GM23338 (cell line): ENCODE data around the gene ACADS. TPM values are rescaled to one million over a fixed set of nuclear protein-coding genes. Genes with fewer than 3 reads are reported as not detected.

Source experiments
- ATAC-seq: fragments of 200-7000 bp; cut with Tn5 transposase; 3 replicates; pipeline ENCODE4 v1.9.1; 2020
- DNase-seq: peaks from one replicate; pipeline ENCODE4 v3.0.0-alpha.2; 2015; ENCODE audit warnings: low spot score
- H2AFZ ChIP-seq: fragments of 200-600 bp; sonication (generic); 2 replicates; pipeline ENCODE4 v1.8.0; 2016; ENCODE audit warnings: antibody characterized with exemption, mild to moderate bottlenecking, moderate library complexity
- H3F3A ChIP-seq: fragments of 200-600 bp; sonication (generic); replicated peaks from 2 replicates; pipeline ENCODE4 v1.8.0; 2017; ENCODE audit warnings: antibody characterized with exemption, mixed run types, low read depth
- H3K27ac ChIP-seq: fragments of 200-600 bp; sonication (generic); 2 replicates; pipeline ENCODE4 v1.6.1; 2016; ENCODE audit warnings: low read depth
- H3K27me3 ChIP-seq: fragments of 200-600 bp; sonication (generic); 2 replicates; pipeline ENCODE4 v1.8.0; 2016; ENCODE audit warnings: mild to moderate bottlenecking, mixed run types, moderate library complexity; ENCODE audit not compliant: insufficient read depth
- H3K36me3 ChIP-seq: fragments of 200-600 bp; sonication (generic); 2 replicates; pipeline ENCODE4 v1.8.0; 2016; ENCODE audit warnings: mild to moderate bottlenecking; ENCODE audit not compliant: insufficient read depth
- H3K4me1 ChIP-seq: fragments of 200-600 bp; sonication (generic); 2 replicates; pipeline ENCODE4 v1.8.0; 2016; ENCODE audit warnings: mild to moderate bottlenecking, moderate library complexity; ENCODE audit not compliant: insufficient read depth
- H3K4me2 ChIP-seq: fragments of 200-600 bp; sonication (generic); 2 replicates; pipeline ENCODE4 v1.7.1; 2017; ENCODE audit warnings: mixed run types
- H3K4me3 ChIP-seq: fragments of 200-600 bp; sonication (generic); 2 replicates; pipeline ENCODE4 v1.6.1; 2016; ENCODE audit warnings: mixed run types
- H3K79me2 ChIP-seq: fragments of 200-600 bp; sonication (generic); replicated peaks from 2 replicates; pipeline ENCODE4 v1.8.0; 2017; ENCODE audit warnings: mild to moderate bottlenecking; ENCODE audit not compliant: insufficient read depth
- H3K9me2 ChIP-seq: fragments of 200-600 bp; sonication (generic); 2 replicates; pipeline ENCODE4 v1.8.0; 2017; ENCODE audit not compliant: insufficient read depth
- H4K20me1 ChIP-seq: fragments of 200-600 bp; sonication (generic); replicated peaks from 2 replicates; pipeline ENCODE4 v1.8.0; 2017; ENCODE audit warnings: mild to moderate bottlenecking; ENCODE audit not compliant: insufficient read depth
- H3K27ac Mint-ChIP-seq: 2 replicates; pipeline ENCODE4 v1.8.0; 2020; ENCODE audit warnings: inconsistent platforms, mild to moderate bottlenecking, moderate library complexity, mixed read lengths
- H3K27me3 Mint-ChIP-seq: 3 replicates; pipeline ENCODE4 v1.8.0; 2022; ENCODE audit warnings: low read depth, mild to moderate bottlenecking, moderate library complexity, mixed read lengths, inconsistent platforms; ENCODE audit not compliant: insufficient read depth, poor library complexity
- H3K36me3 Mint-ChIP-seq: 3 replicates; pipeline ENCODE4 v1.8.0; 2021; ENCODE audit warnings: low read depth, mild to moderate bottlenecking, inconsistent platforms, moderate library complexity, mixed read lengths
- H3K4me1 Mint-ChIP-seq: 3 replicates; pipeline ENCODE4 v1.8.0; 2020; ENCODE audit warnings: mild to moderate bottlenecking, inconsistent platforms, mixed read lengths
- H3K4me3 Mint-ChIP-seq: 3 replicates; pipeline ENCODE4 v1.8.0; 2021; ENCODE audit warnings: moderate library complexity, mild to moderate bottlenecking, inconsistent platforms, mixed read lengths
- H3K9me3 Mint-ChIP-seq: 3 replicates; pipeline ENCODE4 v1.8.0; 2020; ENCODE audit warnings: moderate library complexity, mild to moderate bottlenecking, inconsistent platforms, mixed read lengths
- CREB1 ChIP-seq: fragments of 250-450 bp; sonication (Bioruptor Pico); IDR thresholded peaks from 2 replicates; pipeline ENCODE4 v1.5.0; 2020; ENCODE audit warnings: low read depth, mild to moderate bottlenecking, moderate library complexity
- EZH2 ChIP-seq: fragments of 200-600 bp; sonication (generic); IDR thresholded peaks from one replicate; pipeline ENCODE4 v1.8.0; 2017; ENCODE audit warnings: antibody characterized with exemption, mild to moderate bottlenecking, low read depth; ENCODE audit not compliant: unreplicated experiment
- EZH2phosphoT487 ChIP-seq: fragments of 200-600 bp; sonication (generic); IDR thresholded peaks from one replicate; pipeline ENCODE4 v1.8.1; 2018; ENCODE audit warnings: antibody characterized with exemption; ENCODE audit not compliant: unreplicated experiment
- JUNB ChIP-seq: IDR thresholded peaks from one replicate; pipeline ENCODE4 v1.6.1; 2016; ENCODE audit warnings: antibody characterized with exemption; ENCODE audit not compliant: unreplicated experiment
- NANOG ChIP-seq: IDR thresholded peaks from 2 replicates; pipeline ENCODE4 v1.6.1; 2016; ENCODE audit warnings: antibody characterized with exemption, borderline replicate concordance
- POLR2AphosphoS5 ChIP-seq: IDR thresholded peaks from 2 replicates; pipeline ENCODE4 v1.6.1; 2016; ENCODE audit warnings: antibody characterized with exemption, low read depth
- ZNF114 ChIP-seq: fragments of 250-450 bp; sonication (Bioruptor Pico); IDR thresholded peaks from 2 replicates; pipeline ENCODE4 v1.5.0; 2020; ENCODE audit warnings: mild to moderate bottlenecking, moderate library complexity
- ZNF331 ChIP-seq: fragments of 250-450 bp; sonication (Bioruptor Pico); IDR thresholded peaks from 2 replicates; pipeline ENCODE4 v1.5.0; 2020; ENCODE audit warnings: low read depth, mild to moderate bottlenecking, moderate library complexity
- polyA plus RNA-seq: library from polyadenylated mRNA; unstranded; fragments of >200 nt; fragmentation: Nextera tagmentation; extraction: Ambion mirVana; gene quantifications from 2 replicates; pipeline ENCODE4 v1.2.1, GENCODE V29; 2016
- total RNA-seq: library from RNA; depleted of rRNA; stranded (reverse); fragments of >200 nt; shearing (Covaris generic); gene quantifications from 2 replicates; pipeline ENCODE4 v1.2.3, GENCODE V29; 2014
- TF ChIP-seq, protein P1 (sequence below), 2 experiments: fragments of 200-600 bp in 1 of 2; sonication (generic) in 1 of 2; conservative IDR thresholded peaks; 2 replicates each; pipeline versions ENCODE4 v1.5.1 to v1.6.1; 2016 to 2017; ENCODE audit warnings: antibody characterized with exemption in 2 of 2, low read depth in 2 of 2, mild to moderate bottlenecking in 2 of 2, moderate library complexity in 1 of 2
- TF ChIP-seq, protein P2 (sequence below): IDR thresholded peaks from one replicate; pipeline ENCODE4 v1.6.1; 2018; ENCODE audit warnings: antibody characterized with exemption; ENCODE audit not compliant: unreplicated experiment
- TF ChIP-seq, protein P3 (sequence below): IDR thresholded peaks from 2 replicates; pipeline ENCODE4 v1.6.1; 2016; ENCODE audit warnings: antibody characterized with exemption

Gene ACADS
- total and polyA plus RNA-seq, 2 experiments from 2014 or later, result 3.1 to 5.7 TPM

DNA sequence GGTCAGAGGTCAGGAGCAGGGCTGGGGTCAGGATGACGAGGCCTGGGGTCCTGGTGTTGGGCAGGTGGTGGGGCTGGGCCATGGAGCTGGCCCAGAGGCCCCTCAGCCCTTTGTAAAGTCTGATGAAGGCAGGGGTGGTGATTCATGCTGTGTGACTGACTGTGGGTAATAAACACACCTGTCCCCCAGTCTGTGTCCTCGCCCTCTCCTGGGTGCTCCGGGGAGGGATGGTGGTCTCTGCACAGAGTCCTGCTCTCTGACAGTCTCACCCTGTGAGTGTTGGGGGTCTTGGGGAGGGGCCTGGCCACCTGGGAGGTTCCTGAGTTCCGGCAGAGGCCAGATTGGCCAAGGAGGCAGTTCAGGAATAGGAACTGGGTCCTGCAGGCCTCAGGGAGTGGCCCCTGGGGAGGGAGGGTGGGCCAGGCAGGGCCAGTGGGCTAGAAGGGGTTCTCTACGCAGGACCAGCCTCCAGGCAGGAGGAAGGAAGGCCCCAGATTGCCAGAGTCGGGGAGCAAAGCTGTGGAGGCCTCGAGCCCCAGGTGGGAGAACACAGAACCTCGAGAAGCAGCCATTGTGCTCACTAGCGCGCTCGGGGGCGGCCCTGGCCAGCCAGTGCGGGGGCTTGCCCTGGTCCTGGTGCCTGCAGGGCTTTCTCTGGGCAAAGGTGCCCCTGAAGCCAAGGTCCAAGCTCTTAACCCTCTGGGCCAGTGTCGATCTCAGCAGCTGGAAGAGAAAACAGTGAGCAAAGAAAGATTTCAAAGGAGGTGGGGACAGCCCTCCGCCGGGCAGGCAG, 14.4 kb downstream of the ACADS start:
- no peaks in the 10 kb centered on the region for H4K20me1 ChIP-seq
- no peaks in the 10 kb centered on the region for H3K36me3 ChIP-seq
- TF ChIP-seq NANOG (no peak), ZNF331 (CRISPR knock-in tag) (no peak), CREB1 (CRISPR knock-in tag) (no peak), POLR2AphosphoS5 (no peak), EZH2 (no peak), ZNF114 (CRISPR knock-in tag) (no peak), EZH2phosphoT487 (no peak), JUNB (no peak)
- TF ChIP-seq, protein P1, sequence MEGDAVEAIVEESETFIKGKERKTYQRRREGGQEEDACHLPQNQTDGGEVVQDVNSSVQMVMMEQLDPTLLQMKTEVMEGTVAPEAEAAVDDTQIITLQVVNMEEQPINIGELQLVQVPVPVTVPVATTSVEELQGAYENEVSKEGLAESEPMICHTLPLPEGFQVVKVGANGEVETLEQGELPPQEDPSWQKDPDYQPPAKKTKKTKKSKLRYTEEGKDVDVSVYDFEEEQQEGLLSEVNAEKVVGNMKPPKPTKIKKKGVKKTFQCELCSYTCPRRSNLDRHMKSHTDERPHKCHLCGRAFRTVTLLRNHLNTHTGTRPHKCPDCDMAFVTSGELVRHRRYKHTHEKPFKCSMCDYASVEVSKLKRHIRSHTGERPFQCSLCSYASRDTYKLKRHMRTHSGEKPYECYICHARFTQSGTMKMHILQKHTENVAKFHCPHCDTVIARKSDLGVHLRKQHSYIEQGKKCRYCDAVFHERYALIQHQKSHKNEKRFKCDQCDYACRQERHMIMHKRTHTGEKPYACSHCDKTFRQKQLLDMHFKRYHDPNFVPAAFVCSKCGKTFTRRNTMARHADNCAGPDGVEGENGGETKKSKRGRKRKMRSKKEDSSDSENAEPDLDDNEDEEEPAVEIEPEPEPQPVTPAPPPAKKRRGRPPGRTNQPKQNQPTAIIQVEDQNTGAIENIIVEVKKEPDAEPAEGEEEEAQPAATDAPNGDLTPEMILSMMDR (conservative IDR thresholded peaks at IDR 0.05; ENCODE audit: low read depth in 2 of 2), result no peak
- TF ChIP-seq, protein P2, sequence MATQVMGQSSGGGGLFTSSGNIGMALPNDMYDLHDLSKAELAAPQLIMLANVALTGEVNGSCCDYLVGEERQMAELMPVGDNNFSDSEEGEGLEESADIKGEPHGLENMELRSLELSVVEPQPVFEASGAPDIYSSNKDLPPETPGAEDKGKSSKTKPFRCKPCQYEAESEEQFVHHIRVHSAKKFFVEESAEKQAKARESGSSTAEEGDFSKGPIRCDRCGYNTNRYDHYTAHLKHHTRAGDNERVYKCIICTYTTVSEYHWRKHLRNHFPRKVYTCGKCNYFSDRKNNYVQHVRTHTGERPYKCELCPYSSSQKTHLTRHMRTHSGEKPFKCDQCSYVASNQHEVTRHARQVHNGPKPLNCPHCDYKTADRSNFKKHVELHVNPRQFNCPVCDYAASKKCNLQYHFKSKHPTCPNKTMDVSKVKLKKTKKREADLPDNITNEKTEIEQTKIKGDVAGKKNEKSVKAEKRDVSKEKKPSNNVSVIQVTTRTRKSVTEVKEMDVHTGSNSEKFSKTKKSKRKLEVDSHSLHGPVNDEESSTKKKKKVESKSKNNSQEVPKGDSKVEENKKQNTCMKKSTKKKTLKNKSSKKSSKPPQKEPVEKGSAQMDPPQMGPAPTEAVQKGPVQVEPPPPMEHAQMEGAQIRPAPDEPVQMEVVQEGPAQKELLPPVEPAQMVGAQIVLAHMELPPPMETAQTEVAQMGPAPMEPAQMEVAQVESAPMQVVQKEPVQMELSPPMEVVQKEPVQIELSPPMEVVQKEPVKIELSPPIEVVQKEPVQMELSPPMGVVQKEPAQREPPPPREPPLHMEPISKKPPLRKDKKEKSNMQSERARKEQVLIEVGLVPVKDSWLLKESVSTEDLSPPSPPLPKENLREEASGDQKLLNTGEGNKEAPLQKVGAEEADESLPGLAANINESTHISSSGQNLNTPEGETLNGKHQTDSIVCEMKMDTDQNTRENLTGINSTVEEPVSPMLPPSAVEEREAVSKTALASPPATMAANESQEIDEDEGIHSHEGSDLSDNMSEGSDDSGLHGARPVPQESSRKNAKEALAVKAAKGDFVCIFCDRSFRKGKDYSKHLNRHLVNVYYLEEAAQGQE, result no peak
- TF ChIP-seq, protein P3, sequence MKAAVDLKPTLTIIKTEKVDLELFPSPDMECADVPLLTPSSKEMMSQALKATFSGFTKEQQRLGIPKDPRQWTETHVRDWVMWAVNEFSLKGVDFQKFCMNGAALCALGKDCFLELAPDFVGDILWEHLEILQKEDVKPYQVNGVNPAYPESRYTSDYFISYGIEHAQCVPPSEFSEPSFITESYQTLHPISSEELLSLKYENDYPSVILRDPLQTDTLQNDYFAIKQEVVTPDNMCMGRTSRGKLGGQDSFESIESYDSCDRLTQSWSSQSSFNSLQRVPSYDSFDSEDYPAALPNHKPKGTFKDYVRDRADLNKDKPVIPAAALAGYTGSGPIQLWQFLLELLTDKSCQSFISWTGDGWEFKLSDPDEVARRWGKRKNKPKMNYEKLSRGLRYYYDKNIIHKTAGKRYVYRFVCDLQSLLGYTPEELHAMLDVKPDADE, result no peak
- H3K27ac ChIP-seq, result no peak overlapping the region
- H3K4me3 ChIP-seq, result no peak overlapping the region
- no peak overlapping the region for H2AFZ ChIP-seq
- Mint-ChIP-seq H3K4me3 (no peak overlapping the region), H3K27me3 (peaks cover 4% of the 10 kb centered on the region), H3K4me1 (no peaks in the 10 kb centered on the region; the same call in 2 of the 3 replicates), H3K36me3 (no peaks in the 10 kb centered on the region), H3K27ac (no peak overlapping the region), H3K9me3 (no peaks in the 10 kb centered on the region)
- H3K27me3 ChIP-seq, result no peaks in the 10 kb centered on the region
- H3F3A ChIP-seq, result no peaks in the 10 kb centered on the region
- H3K79me2 ChIP-seq, result no peaks in the 10 kb centered on the region
- ATAC-seq, result no peak
- no peaks in the 10 kb centered on the region for H3K4me1 ChIP-seq
- no peak overlapping the region for H3K4me2 ChIP-seq
- H3K9me2 ChIP-seq, result no peaks in the 10 kb centered on the region
- no peak for DNase-seq
